Colonic mucosa (tissue), 4 donors: ENCODE results near the gene ZNF580. TPM values are rescaled to one million over a fixed set of nuclear protein-coding genes. Genes with fewer than 3 reads are reported as not detected.

Experiments used
- DNase-seq: peaks from one replicate; pipeline ENCODE4 v3.0.0-alpha.2; 2020
- H3K27ac ChIP-seq: fragments of 200-600 bp; one replicate; pipeline ENCODE4 v1.8.0; 2021
- H3K27me3 ChIP-seq: fragments of 200-600 bp; one replicate; pipeline ENCODE4 v1.8.0; 2021
- H3K36me3 ChIP-seq: fragments of 200-600 bp; one replicate; pipeline ENCODE4 v1.8.0; 2021
- H3K4me1 ChIP-seq: fragments of 200-600 bp; one replicate; pipeline ENCODE4 v1.8.0; 2021; ENCODE audit warnings: mild to moderate bottlenecking
- H3K4me3 ChIP-seq: fragments of 200-600 bp; one replicate; pipeline ENCODE4 v1.8.0; 2021
- H3K9ac ChIP-seq, 2 donors: one replicate each; pipeline ENCODE4 v1.7.0; 2013; ENCODE audit warnings: control low read depth in 2 of 2, low read depth in 2 of 2, low read length in 2 of 2
- H3K9me3 ChIP-seq: fragments of 200-600 bp; one replicate; pipeline ENCODE4 v1.8.0; 2021
- intact Hi-C: fragments of 100-400 bp; cut with DNase I; formaldehyde crosslinking; loops from one replicate; pipeline ENCODE4 v1.14.1; 2022
- total RNA-seq, 2 donors: library from RNA; stranded (reverse); fragmentation: NEBNext Ultra II Directional in 1 of 2; extraction: Animal tissue kit (Norgen Biotek cat#: 25700) in 1 of 2; gene quantifications; one replicate each; pipeline ENCODE4 v1.2.1, GENCODE V29; 2021
- TF ChIP-seq, protein P1 (sequence below): fragments of 200-600 bp; IDR thresholded peaks from one replicate; pipeline ENCODE4 v1.8.0; 2022; ENCODE audit warnings: antibody characterized with exemption, mild to moderate bottlenecking
- donor health status: healthy.
- donor health status: DM: no; HTN: no; CAD: no.
- donor health status: DM: no; HTN: no; CAD: no.

Gene ZNF580
- total RNA-seq, 2 donors from 2014 or later = 18.0 to 28.6 TPM

DNA sequence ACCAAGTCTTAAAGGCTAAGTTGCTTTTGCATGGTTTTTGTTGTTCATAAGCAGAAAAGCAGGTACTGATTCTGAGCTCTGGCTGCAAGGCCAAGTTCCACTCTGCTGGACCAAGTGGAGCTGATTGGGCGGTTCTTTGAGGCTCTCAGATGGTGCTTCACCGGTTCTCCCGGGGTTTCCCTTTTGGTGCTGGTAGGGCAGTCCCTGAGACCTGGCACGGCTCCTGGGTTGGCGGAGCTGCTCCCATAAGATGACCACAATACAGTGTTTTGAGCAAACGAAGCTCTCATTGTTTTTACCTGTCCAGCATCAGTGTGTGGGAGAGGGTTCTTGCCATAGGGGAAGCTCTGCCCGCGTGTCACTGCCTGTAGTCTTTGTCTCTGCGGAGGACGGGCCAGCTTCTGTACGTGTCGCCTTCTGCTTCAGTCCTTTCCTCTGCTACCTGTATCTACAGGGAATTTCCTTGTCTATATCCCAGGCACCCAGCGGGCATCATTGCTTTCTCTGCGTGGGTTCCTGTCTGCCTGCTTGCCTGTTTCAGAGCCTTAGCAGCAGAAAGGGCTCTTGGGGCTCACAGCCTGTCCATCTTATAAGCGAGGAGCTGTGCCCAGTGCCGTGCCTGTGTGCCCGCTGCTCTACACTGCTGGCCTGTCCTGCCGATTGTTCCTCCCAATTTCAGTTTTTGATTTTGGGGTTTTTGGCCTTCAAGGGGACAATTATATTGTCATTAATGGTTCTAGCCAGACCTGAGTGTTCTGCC, 16.4 kb downstream of the ZNF580 start:
- peak overlapping the region; percentile 82 for H3K4me3 ChIP-seq
- peak overlapping the region; percentile 47 to 80 for H3K9ac ChIP-seq
- H3K4me1 ChIP-seq = peaks cover 21% of the 10 kb centered on the region
- DNase-seq = no peak
- TF ChIP-seq, protein P1, sequence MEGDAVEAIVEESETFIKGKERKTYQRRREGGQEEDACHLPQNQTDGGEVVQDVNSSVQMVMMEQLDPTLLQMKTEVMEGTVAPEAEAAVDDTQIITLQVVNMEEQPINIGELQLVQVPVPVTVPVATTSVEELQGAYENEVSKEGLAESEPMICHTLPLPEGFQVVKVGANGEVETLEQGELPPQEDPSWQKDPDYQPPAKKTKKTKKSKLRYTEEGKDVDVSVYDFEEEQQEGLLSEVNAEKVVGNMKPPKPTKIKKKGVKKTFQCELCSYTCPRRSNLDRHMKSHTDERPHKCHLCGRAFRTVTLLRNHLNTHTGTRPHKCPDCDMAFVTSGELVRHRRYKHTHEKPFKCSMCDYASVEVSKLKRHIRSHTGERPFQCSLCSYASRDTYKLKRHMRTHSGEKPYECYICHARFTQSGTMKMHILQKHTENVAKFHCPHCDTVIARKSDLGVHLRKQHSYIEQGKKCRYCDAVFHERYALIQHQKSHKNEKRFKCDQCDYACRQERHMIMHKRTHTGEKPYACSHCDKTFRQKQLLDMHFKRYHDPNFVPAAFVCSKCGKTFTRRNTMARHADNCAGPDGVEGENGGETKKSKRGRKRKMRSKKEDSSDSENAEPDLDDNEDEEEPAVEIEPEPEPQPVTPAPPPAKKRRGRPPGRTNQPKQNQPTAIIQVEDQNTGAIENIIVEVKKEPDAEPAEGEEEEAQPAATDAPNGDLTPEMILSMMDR = no peak
- no peak overlapping the region for H3K27ac ChIP-seq
- intact Hi-C loops = no loop called here
- no peaks in the 10 kb centered on the region for H3K9me3 ChIP-seq
- peaks cover 10% of the 10 kb centered on the region for H3K36me3 ChIP-seq
- H3K27me3 ChIP-seq = no peaks in the 10 kb centered on the region

DNA sequence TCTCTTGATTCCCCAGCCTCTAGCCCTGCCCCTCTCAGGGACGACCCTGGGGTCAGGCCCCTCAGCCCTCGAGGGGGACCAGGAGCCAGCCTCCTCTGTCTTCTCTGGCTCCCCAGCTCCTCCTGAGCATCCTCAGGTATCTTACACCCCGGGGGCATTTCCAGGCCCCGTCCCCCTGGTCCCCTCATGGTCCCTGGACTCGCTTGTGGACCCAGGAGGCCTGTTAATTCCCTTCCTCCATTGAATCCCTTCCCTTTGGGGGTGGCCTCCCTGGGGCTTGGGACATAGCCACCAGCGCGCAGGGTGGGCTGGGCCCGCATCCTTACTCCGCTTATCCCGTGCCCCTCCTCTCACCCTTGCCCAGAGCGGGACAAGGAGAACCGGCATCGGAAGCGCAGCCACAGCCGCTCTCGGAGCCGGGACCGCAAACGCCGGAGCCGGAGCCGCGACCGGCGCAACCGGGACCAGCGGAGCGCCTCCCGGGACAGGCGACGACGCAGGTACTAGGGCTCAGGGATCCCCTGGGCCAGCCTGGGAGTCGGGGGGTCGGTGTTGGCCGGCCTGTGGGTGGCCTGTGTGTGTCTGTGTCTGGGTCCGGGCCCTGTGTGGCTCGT, 18.2 kb downstream of the ZNF580 start:
- Histone ChIP-seq H3K9ac (no peak overlapping the region), H3K4me1 (peaks cover 21% of the 10 kb centered on the region), H3K36me3 (peaks cover 18% of the 10 kb centered on the region), H3K4me3 (no peak overlapping the region), H3K27ac (no peak overlapping the region), H3K27me3 (no peaks in the 10 kb centered on the region), H3K9me3 (no peaks in the 10 kb centered on the region)
- intact Hi-C loops = no loop called here
- TF ChIP-seq, protein P1 = no peak
- no peak for DNase-seq

- no peak for DNase-seq
- Histone ChIP-seq H3K9me3 (no peaks in the 10 kb centered on the region), H3K9ac (no peak overlapping the region), H3K4me1 (peaks cover 21% of the 10 kb centered on the region), H3K4me3 (no peak overlapping the region), H3K27ac (no peak overlapping the region), H3K36me3 (peaks cover 19% of the 10 kb centered on the region), H3K27me3 (no peaks in the 10 kb centered on the region)
- intact Hi-C loops = no loop called here
- TF ChIP-seq, protein P1 = no peak
Observed at GRCh38 chr19:55659822-55660221, 19.0 kb downstream of the ZNF580 start.

- intact Hi-C loops = no loop called here
Observed at GRCh38 chr19:55660404-55660803, 19.6 kb downstream of the ZNF580 start.

GRCh38 chr19:55660991-55661390, 20.2 kb downstream of the ZNF580 start:
- H3K9ac ChIP-seq = no peak overlapping the region
- intact Hi-C loops = no loop called here
- DNase-seq = no peak
- peaks cover 19% of the 10 kb centered on the region for H3K36me3 ChIP-seq
- H3K4me1 ChIP-seq = peaks cover 21% of the 10 kb centered on the region
- H3K4me3 ChIP-seq = no peak overlapping the region
- H3K9me3 ChIP-seq = no peaks in the 10 kb centered on the region
- no peak overlapping the region for H3K27ac ChIP-seq
- no peaks in the 10 kb centered on the region for H3K27me3 ChIP-seq
- TF ChIP-seq, protein P1 = no peak

More at GRCh38 chr19:55660404-55660803, 19.6 kb downstream of the ZNF580 start:
- no peak overlapping the region for H3K9ac ChIP-seq
- no peak for DNase-seq
- H3K4me3 ChIP-seq = no peak overlapping the region
- H3K9me3 ChIP-seq = no peaks in the 10 kb centered on the region
- no peak overlapping the region for H3K27ac ChIP-seq
- H3K4me1 ChIP-seq = peaks cover 21% of the 10 kb centered on the region
- H3K36me3 ChIP-seq = peaks cover 19% of the 10 kb centered on the region
- TF ChIP-seq, protein P1 = no peak
- H3K27me3 ChIP-seq = no peaks in the 10 kb centered on the region
